WTC11 (cell line): ENCODE measurements around the gene TMEM38A. TPM values are rescaled to one million over a fixed set of nuclear protein-coding genes. Genes with fewer than 3 reads are reported as not detected.

ENCODE experiments used
- ATAC-seq: fragments of 200-7000 bp; cut with Tn5 transposase; 2 replicates; pipeline ENCODE4 v1.10.0; 2021; ENCODE audit warnings: mild to moderate bottlenecking, moderate library complexity
- CTCF ChIA-PET: fragments of 300-600 bp; sonication (Branson Sonifier 250); formaldehyde crosslinking; loops from one replicate; lab custom pipeline; 2021; ENCODE audit warnings: antibody characterized with exemption; lab: Charles Lee
- POLR2A ChIA-PET: fragments of 350-600 bp; sonication (Branson Sonifier 250); formaldehyde crosslinking; loops from one replicate; lab custom pipeline; 2021; ENCODE audit warnings: antibody characterized with exemption; lab: Charles Lee
- DNase-seq: peaks from one replicate; pipeline ENCODE4 v3.0.0; 2021; ENCODE audit warnings: low spot score
- H3K27ac Mint-ChIP-seq: 2 replicates; pipeline ENCODE4 v1.8.0; 2021; ENCODE audit warnings: mixed read lengths
- H3K27me3 Mint-ChIP-seq: 2 replicates; pipeline ENCODE4 v1.8.0; 2021; ENCODE audit warnings: low read depth, mild to moderate bottlenecking, moderate library complexity, mixed read lengths
- H3K36me3 Mint-ChIP-seq: 2 replicates; pipeline ENCODE4 v1.8.0; 2021; ENCODE audit warnings: mixed read lengths
- H3K4me1 Mint-ChIP-seq: 2 replicates; pipeline ENCODE4 v1.8.0; 2022; ENCODE audit warnings: mixed read lengths
- H3K4me3 Mint-ChIP-seq: 2 replicates; pipeline ENCODE4 v1.8.0; 2021; ENCODE audit warnings: mild to moderate bottlenecking, moderate library complexity, mixed read lengths
- H3K9me3 Mint-ChIP-seq: 2 replicates; pipeline ENCODE4 v1.8.0; 2021; ENCODE audit warnings: mixed read lengths
- AFF4 ChIP-seq: sonication (generic); formaldehyde crosslinking; IDR thresholded peaks from 2 replicates; pipeline ENCODE4 v1.8.1; 2023; ENCODE audit warnings: mild to moderate bottlenecking, missing genetic modification reagents, borderline replicate concordance
- AR ChIP-seq: fragments of 250-450 bp; sonication (Bioruptor Pico); IDR thresholded peaks from 2 replicates; pipeline ENCODE4 v1.9.0; 2021; ENCODE audit warnings: mild to moderate bottlenecking
- EMX1 ChIP-seq: fragments of 250-450 bp; sonication (Bioruptor Pico); IDR thresholded peaks from 2 replicates; pipeline ENCODE4 v1.8.0; 2021; ENCODE audit warnings: mild to moderate bottlenecking
- FOXJ3 ChIP-seq: sonication (generic); formaldehyde crosslinking; IDR thresholded peaks from 2 replicates; pipeline ENCODE4 v1.9.0; 2021; ENCODE audit warnings: missing genetic modification reagents, mild to moderate bottlenecking, borderline replicate concordance
- HMGA2 ChIP-seq: fragments of 250-450 bp; sonication (Bioruptor Pico); IDR thresholded peaks from 2 replicates; pipeline ENCODE4 v1.4.0; 2021; ENCODE audit warnings: mild to moderate bottlenecking, moderate library complexity
- NR1H2 ChIP-seq: sonication (generic); formaldehyde crosslinking; IDR thresholded peaks from 2 replicates; pipeline ENCODE4 v1.9.0; 2021; ENCODE audit warnings: mild to moderate bottlenecking, moderate library complexity, missing genetic modification reagents
- NR2C2 ChIP-seq: sonication (generic); formaldehyde crosslinking; IDR thresholded peaks from 2 replicates; pipeline ENCODE4 v1.8.0; 2022; ENCODE audit warnings: mild to moderate bottlenecking, missing genetic modification reagents
- OVOL2 ChIP-seq: fragments of 250-450 bp; sonication (Bioruptor Pico); IDR thresholded peaks from 2 replicates; pipeline ENCODE4 v1.9.0; 2021; ENCODE audit warnings: mild to moderate bottlenecking, borderline replicate concordance
- RELA ChIP-seq: sonication (generic); formaldehyde crosslinking; IDR thresholded peaks from 2 replicates; pipeline ENCODE4 v1.8.1; 2022; ENCODE audit warnings: missing genetic modification reagents, mild to moderate bottlenecking, borderline replicate concordance
- SOX15 ChIP-seq: fragments of 250-450 bp; sonication (Bioruptor Pico); IDR thresholded peaks from 2 replicates; pipeline ENCODE4 v1.9.0; 2021; ENCODE audit warnings: mild to moderate bottlenecking
- ZNF317 ChIP-seq: sonication (generic); formaldehyde crosslinking; IDR thresholded peaks from 2 replicates; pipeline ENCODE4 v1.8.1; 2023; ENCODE audit warnings: low read depth, mild to moderate bottlenecking, moderate library complexity, missing genetic modification reagents, borderline replicate concordance
- ZNF425 ChIP-seq: fragments of 250-450 bp; sonication (Bioruptor Pico); conservative IDR thresholded peaks from 2 replicates; pipeline ENCODE4 v1.9.0; 2021; ENCODE audit warnings: mild to moderate bottlenecking
- ZSCAN18 ChIP-seq: fragments of 250-450 bp; sonication (Bioruptor Pico); IDR thresholded peaks from 2 replicates; pipeline ENCODE4 v2.1.2; 2022; ENCODE audit warnings: mild to moderate bottlenecking, moderate library complexity
- total RNA-seq: library from RNA; stranded (reverse); gene quantifications from 3 replicates; pipeline ENCODE4 v1.2.3, GENCODE V29; 2021
- TF ChIP-seq, protein P1 (sequence below): fragments of 200-600 bp; IDR thresholded peaks from 2 replicates; pipeline ENCODE4 v1.8.0; 2022; ENCODE audit warnings: antibody characterized with exemption
- TF ChIP-seq, protein P2 (sequence below): sonication (generic); formaldehyde crosslinking; IDR thresholded peaks from 2 replicates; pipeline ENCODE4 v1.8.1; 2023; ENCODE audit warnings: mild to moderate bottlenecking, missing genetic modification reagents

TMEM38A gene
- total RNA-seq, 1 experiment from 2014 or later, result 9.5 TPM

DNA sequence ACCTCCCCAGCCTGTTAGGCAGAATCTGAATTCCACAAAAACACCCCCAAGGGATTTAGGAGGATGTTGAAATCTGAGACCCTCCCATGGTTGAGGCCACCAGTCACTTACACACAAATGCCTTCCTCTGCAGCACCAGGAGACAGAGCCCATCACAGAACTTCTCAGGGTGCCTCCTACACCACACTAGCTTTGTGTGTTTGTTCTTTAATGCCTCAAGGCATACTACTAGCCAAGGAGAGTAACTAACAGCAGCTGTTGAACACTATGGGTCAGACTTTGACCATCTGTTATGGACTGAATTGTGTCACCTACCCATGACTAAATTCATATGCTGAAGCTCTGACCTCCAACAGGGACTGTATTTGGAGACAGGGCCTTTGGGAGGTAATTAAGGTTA is 23.4 kb upstream of the TMEM38A start (continued):
- TF ChIP-seq ZSCAN18 (CRISPR knock-in tag) (no peak), AR (CRISPR knock-in tag) (no peak), ZNF425 (no peak)
- TF ChIP-seq, protein P1, sequence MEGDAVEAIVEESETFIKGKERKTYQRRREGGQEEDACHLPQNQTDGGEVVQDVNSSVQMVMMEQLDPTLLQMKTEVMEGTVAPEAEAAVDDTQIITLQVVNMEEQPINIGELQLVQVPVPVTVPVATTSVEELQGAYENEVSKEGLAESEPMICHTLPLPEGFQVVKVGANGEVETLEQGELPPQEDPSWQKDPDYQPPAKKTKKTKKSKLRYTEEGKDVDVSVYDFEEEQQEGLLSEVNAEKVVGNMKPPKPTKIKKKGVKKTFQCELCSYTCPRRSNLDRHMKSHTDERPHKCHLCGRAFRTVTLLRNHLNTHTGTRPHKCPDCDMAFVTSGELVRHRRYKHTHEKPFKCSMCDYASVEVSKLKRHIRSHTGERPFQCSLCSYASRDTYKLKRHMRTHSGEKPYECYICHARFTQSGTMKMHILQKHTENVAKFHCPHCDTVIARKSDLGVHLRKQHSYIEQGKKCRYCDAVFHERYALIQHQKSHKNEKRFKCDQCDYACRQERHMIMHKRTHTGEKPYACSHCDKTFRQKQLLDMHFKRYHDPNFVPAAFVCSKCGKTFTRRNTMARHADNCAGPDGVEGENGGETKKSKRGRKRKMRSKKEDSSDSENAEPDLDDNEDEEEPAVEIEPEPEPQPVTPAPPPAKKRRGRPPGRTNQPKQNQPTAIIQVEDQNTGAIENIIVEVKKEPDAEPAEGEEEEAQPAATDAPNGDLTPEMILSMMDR, result no peak
- TF ChIP-seq, all 79 proteins: peak for 0

DNA sequence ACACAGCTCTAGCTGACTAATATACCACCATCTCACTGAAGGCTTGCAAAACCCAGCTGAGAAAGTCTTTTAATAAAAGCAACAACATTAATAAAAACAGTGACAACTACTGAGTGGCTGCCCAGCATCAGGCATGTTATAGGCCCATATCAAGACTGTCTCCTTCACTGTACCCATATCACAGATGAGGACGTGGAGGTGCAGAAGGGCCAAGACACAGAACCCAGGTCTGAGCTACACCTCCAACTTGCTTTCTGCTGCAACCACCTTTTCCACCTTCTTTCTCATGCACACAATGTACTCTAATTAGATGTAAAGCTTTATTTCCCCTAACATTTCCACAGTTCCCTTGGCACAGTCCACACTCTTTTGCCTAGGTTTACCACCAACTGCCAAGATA is 22.3 kb upstream of the TMEM38A start:
- Mint-ChIP-seq H3K36me3 (peaks cover 38% of the 10 kb centered on the region), H3K27me3 (no peaks in the 10 kb centered on the region), H3K4me1 (peaks cover 3% of the 10 kb centered on the region; the same call in 1 of the 2 replicates), H3K9me3 (no peaks in the 10 kb centered on the region), H3K27ac (peak overlapping the region; percentile 73; the same call in 1 of the 2 replicates), H3K4me3 (no peak overlapping the region)
- TF ChIP-seq, protein P2, sequence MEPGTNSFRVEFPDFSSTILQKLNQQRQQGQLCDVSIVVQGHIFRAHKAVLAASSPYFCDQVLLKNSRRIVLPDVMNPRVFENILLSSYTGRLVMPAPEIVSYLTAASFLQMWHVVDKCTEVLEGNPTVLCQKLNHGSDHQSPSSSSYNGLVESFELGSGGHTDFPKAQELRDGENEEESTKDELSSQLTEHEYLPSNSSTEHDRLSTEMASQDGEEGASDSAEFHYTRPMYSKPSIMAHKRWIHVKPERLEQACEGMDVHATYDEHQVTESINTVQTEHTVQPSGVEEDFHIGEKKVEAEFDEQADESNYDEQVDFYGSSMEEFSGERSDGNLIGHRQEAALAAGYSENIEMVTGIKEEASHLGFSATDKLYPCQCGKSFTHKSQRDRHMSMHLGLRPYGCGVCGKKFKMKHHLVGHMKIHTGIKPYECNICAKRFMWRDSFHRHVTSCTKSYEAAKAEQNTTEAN (CRISPR knock-in tag), result no peak
- TF ChIP-seq HMGA2 (CRISPR knock-in tag) (no peak), OVOL2 (no peak)
- CTCF ChIA-PET, result interaction anchor here (0.6 kb wide), 1 partner anchor 144 kb away, joined by 4 read pairs; no protein-coding TSS in a partner anchor
- DNase-seq, result no peak
- no peak for ATAC-seq
- POLR2A ChIA-PET, result no interaction called here

DNA sequence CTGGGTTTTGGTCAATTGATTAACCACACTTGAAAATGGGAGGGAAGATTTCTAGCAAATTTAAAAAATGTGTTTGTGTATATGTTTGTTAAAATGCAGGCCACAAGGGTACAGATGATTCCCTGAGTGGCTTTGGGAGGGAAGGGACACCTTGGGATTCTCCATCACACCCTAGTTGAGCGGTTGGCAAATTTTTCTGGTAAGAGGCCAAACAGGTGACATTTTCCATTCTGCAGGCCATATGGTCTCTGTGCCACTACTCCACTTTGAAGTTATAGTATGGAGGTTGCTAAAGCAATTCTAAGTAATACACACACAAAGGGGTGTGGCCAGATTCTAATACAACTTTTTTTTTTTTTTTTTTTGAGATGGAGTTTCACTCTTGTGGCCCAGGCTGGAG is 20.0 kb upstream of the TMEM38A start:
- TF ChIP-seq NR2C2, result no peak
- TF ChIP-seq NR1H2 (CRISPR knock-in tag), result no peak
- TF ChIP-seq EMX1 (CRISPR knock-in tag), result no peak
- no peak for TF ChIP-seq SOX15 (CRISPR knock-in tag)
- CTCF ChIA-PET, result no interaction called here
- Mint-ChIP-seq H3K27ac (no peak overlapping the region), H3K36me3 (peaks cover 57% of the 10 kb centered on the region), H3K4me1 (peaks cover 3% of the 10 kb centered on the region; the same call in 1 of the 2 replicates), H3K9me3 (no peaks in the 10 kb centered on the region), H3K4me3 (no peak overlapping the region), H3K27me3 (no peaks in the 10 kb centered on the region)
- POLR2A ChIA-PET, result no interaction called here
- DNase-seq, result no peak
- no peak for ATAC-seq

GRCh38 chr19:16641695-16642094 is 19.2 kb upstream of the TMEM38A start:
- Mint-ChIP-seq H3K4me1 (peaks cover 3% of the 10 kb centered on the region; the same call in 1 of the 2 replicates), H3K9me3 (no peaks in the 10 kb centered on the region), H3K36me3 (peaks cover 64% of the 10 kb centered on the region), H3K27me3 (no peaks in the 10 kb centered on the region), H3K27ac (no peak overlapping the region), H3K4me3 (no peak overlapping the region)
- no peak for ATAC-seq
- POLR2A ChIA-PET, result no interaction called here
- no peak for DNase-seq
- CTCF ChIA-PET, result no interaction called here
- TF ChIP-seq AFF4 (CRISPR knock-in tag) (no peak), HMGA2 (CRISPR knock-in tag) (no peak), ZNF317 (CRISPR knock-in tag) (no peak), FOXJ3 (no peak), RELA (no peak)
